Panc1 (cell line): ENCODE results near the gene LGI4. TPM values are rescaled to one million over a fixed set of nuclear protein-coding genes. Genes with fewer than 3 reads are reported as not detected.
A peak's percentile ranks its signal among the peaks of the same experiment; 100 is the strongest.

Source experiments
- ATAC-seq: fragments of 200-7000 bp; cut with Tn5 transposase; 2 replicates; pipeline ENCODE4 v1.9.1; 2020; ENCODE audit warnings: mild to moderate bottlenecking, moderate library complexity
- Bru-seq: library from RNA; stranded (reverse); fragments of 400-500 nt; gene quantifications from one replicate; lab custom pipeline; 2021; lab: Mats Ljungman, UMichigan
- BruChase-seq, 2 experiments: library from RNA; stranded (reverse); fragments of 400-500 nt; gene quantifications; one replicate each; lab custom pipeline; 2021; lab: Mats Ljungman, UMichigan
- BruUV-seq: library from RNA; stranded (reverse); fragments of 400-500 nt; replicated peaks from 2 replicates; lab custom pipeline; 2021; lab: Mats Ljungman, UMichigan
- CTCF ChIA-PET: fragments of 300-600 bp; sonication (Branson Sonifier 250); formaldehyde crosslinking; loops from one replicate; lab custom pipeline; 2022; ENCODE audit warnings: antibody characterized with exemption; lab: Charles Lee
- POLR2A ChIA-PET: fragments of 300-600 bp; sonication (Branson Sonifier 250); formaldehyde crosslinking; loops from one replicate; lab custom pipeline; 2022; ENCODE audit warnings: antibody characterized with exemption; lab: Charles Lee
- DNase-seq: peaks from one replicate; pipeline ENCODE4 v3.0.0-alpha.2; 2010; ENCODE audit warnings: low read depth, low spot score
- H3K27ac ChIP-seq: 2 replicates; pipeline ENCODE4 v1.5.1; 2011; ENCODE audit warnings: mild to moderate bottlenecking, low read length, inconsistent platforms
- H3K27me3 ChIP-seq: fragments of 200-500 bp; sonication (Bioruptor generic); 2 replicates; pipeline ENCODE4 v1.6.0; 2014; ENCODE audit warnings: low read length, inconsistent platforms; ENCODE audit not compliant: control insufficient read depth, insufficient read depth
- H3K36me3 ChIP-seq: fragments of 200-500 bp; sonication (Bioruptor generic); 2 replicates; pipeline ENCODE4 v1.5.1; 2014; ENCODE audit warnings: inconsistent platforms, mild to moderate bottlenecking, low read length, moderate library complexity; ENCODE audit not compliant: control insufficient read depth, insufficient read depth
- H3K4me1 ChIP-seq: 2 replicates; pipeline ENCODE4 v1.5.1; 2011; ENCODE audit warnings: inconsistent platforms, mild to moderate bottlenecking, low read length, moderate library complexity; ENCODE audit not compliant: control insufficient read depth, insufficient read depth
- H3K4me3 ChIP-seq, 2 experiments: 2 replicates each; pipeline ENCODE4 v1.5.1; 2011 to 2012; ENCODE audit warnings: low read depth in 2 of 2, low read length in 2 of 2, mild to moderate bottlenecking in 2 of 2, inconsistent platforms in 1 of 2, moderate library complexity in 1 of 2
- H3K9me3 ChIP-seq: fragments of 200-500 bp; sonication (Bioruptor generic); 2 replicates; pipeline ENCODE4 v1.5.1; 2014; ENCODE audit warnings: low read depth, mild to moderate bottlenecking, inconsistent platforms, low read length, moderate library complexity; ENCODE audit not compliant: control insufficient read depth, insufficient read depth
- POLR2AphosphoS5 ChIP-seq: IDR thresholded peaks from 2 replicates; pipeline ENCODE4 v1.6.1; 2012; ENCODE audit warnings: mild to moderate bottlenecking, low read depth, low read length, moderate library complexity
- SIN3A ChIP-seq: IDR thresholded peaks from 2 replicates; pipeline ENCODE4 v1.6.1; 2012; ENCODE audit warnings: low read depth, mild to moderate bottlenecking, low read length, moderate library complexity, borderline replicate concordance; ENCODE audit not compliant: insufficient read depth
- TCF7L2 ChIP-seq: IDR thresholded peaks from 2 replicates; pipeline ENCODE4 v1.6.1; 2011; ENCODE audit warnings: mild to moderate bottlenecking, low read depth, low read length, inconsistent platforms
- in situ Hi-C: cut with HindIII; loops from 2 replicates; pipeline ENCODE4 v1.10.0; 2016; ENCODE audit warnings: low sequenced_read_pairs, low pct_unique_long_range_greater_than_20kb
- intact Hi-C: fragments of 100-400 bp; cut with micrococcal nuclease; formaldehyde crosslinking; loops from one replicate; pipeline ENCODE4 v1.10.0; 2022; ENCODE audit not compliant: unreplicated experiment
- long read RNA-seq: library from polyadenylated mRNA; unstranded; transcript quantifications from one replicate; pipeline ENCODE4 v2.0.0, GENCODE V29; 2021; ENCODE audit not compliant: unreplicated experiment
- polyA plus RNA-seq: library from polyadenylated mRNA; unstranded; fragments of >200 nt; gene quantifications from one replicate; pipeline ENCODE4 v1.2.1, GENCODE V29; 2012; ENCODE audit warnings: missing spikeins; ENCODE audit not compliant: insufficient read length
- total RNA-seq: library from RNA; stranded (reverse); gene quantifications from one replicate; pipeline ENCODE4 v1.2.1, GENCODE V29; 2021; ENCODE audit not compliant: unreplicated experiment
- TF ChIP-seq, protein P1 (sequence below): fragments of 450-650 bp; IDR thresholded peaks from 2 replicates; pipeline ENCODE4 v1.5.1; 2017; ENCODE audit warnings: mild to moderate bottlenecking
- TF ChIP-seq, protein P2 (sequence below), 2 experiments: IDR thresholded peaks; 2 replicates each; pipeline ENCODE4 v1.6.1; 2011 to 2012; ENCODE audit warnings: low read depth in 2 of 2, control low read depth in 1 of 2, low read length in 1 of 2, mild to moderate bottlenecking in 1 of 2, moderate library complexity in 1 of 2; ENCODE audit not compliant: insufficient read depth in 1 of 2

The LGI4 gene
- total RNA-seq: 0.18 TPM
- 0.11 TPM for polyA plus RNA-seq
- Bru-seq, nascent RNA: percentile 14 among the genes with signal in this experiment
- BruChase-seq, experiment 1, labeled RNA remaining after a 2-hour chase: percentile 7 among the genes with signal in this experiment
- BruChase-seq, experiment 2, labeled RNA remaining after a 6-hour chase: percentile 21 among the genes with signal in this experiment
- long read RNA-seq: 0 reads

DNA sequence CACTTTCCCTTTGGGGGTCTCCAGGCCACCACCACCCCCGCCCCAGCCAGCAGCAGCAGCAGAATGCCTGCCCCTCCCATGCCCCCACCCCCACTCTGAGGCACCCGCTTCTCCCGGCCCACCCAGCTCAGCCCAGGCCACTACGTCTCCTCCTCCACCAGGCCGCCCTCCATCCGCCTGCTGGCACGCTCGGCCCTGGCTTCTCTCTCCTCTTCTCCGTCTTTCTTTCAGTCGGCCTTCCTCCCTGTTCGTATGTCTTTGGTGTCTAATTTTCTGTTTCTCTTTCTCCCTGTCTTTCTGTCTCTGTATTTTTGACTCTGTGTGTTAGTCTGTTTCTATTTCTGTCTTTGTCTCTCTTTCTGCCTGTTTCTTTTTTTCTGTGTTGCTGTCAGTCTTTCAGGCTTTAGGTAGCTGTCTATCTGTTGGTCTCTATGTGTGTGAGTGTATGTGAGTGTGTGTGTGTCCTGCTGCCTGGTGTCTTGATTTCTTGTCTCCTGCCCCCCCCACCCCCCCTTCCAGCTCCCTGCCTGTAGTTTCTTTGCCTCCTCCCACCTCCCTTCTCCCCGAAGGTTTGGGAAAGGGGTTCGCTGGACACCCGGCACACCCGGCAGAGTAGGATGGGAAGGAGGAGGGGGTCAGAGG lies at the start of gene LGI4:
Gene LGI4, minus strand, starts transcription at position 459 of the 642 bp plus-strand sequence. Its CDS starts 379 bp downstream, at position 80.
- ChIA-PET POLR2A (no interaction called here), CTCF (interaction anchor here (0.6 to 1.7 kb wide), 6 partner anchors 10 to 266 kb away, joined by 3 to 7 read pairs (median 4); no protein-coding TSS in a partner anchor)
- Histone ChIP-seq H3K27me3 (no peaks in the 10 kb centered on the region), H3K36me3 (no peaks in the 10 kb centered on the region), H3K4me3 (no peak within 1 kb of the TSS), H3K9me3 (no peaks in the 10 kb centered on the region), H3K27ac (no peak within 1 kb of the TSS), H3K4me1 (peaks cover 5% of the 10 kb centered on the region; the same call in 1 of the 2 replicates)
- DNase-seq (no peak), ATAC-seq (no peak)
- no TSS peak for BruUV-seq
- intact Hi-C loops (loop anchor here (5.0 kb wide), 1 partner anchor 67 kb away; no protein-coding TSS in a partner anchor), in situ Hi-C loops (no loop called here)
- no peak for TF ChIP-seq TCF7L2
- no peak for TF ChIP-seq POLR2AphosphoS5
- TF ChIP-seq, protein P1, sequence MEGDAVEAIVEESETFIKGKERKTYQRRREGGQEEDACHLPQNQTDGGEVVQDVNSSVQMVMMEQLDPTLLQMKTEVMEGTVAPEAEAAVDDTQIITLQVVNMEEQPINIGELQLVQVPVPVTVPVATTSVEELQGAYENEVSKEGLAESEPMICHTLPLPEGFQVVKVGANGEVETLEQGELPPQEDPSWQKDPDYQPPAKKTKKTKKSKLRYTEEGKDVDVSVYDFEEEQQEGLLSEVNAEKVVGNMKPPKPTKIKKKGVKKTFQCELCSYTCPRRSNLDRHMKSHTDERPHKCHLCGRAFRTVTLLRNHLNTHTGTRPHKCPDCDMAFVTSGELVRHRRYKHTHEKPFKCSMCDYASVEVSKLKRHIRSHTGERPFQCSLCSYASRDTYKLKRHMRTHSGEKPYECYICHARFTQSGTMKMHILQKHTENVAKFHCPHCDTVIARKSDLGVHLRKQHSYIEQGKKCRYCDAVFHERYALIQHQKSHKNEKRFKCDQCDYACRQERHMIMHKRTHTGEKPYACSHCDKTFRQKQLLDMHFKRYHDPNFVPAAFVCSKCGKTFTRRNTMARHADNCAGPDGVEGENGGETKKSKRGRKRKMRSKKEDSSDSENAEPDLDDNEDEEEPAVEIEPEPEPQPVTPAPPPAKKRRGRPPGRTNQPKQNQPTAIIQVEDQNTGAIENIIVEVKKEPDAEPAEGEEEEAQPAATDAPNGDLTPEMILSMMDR: no peak
- no peak for TF ChIP-seq SIN3A
- TF ChIP-seq, protein P2, sequence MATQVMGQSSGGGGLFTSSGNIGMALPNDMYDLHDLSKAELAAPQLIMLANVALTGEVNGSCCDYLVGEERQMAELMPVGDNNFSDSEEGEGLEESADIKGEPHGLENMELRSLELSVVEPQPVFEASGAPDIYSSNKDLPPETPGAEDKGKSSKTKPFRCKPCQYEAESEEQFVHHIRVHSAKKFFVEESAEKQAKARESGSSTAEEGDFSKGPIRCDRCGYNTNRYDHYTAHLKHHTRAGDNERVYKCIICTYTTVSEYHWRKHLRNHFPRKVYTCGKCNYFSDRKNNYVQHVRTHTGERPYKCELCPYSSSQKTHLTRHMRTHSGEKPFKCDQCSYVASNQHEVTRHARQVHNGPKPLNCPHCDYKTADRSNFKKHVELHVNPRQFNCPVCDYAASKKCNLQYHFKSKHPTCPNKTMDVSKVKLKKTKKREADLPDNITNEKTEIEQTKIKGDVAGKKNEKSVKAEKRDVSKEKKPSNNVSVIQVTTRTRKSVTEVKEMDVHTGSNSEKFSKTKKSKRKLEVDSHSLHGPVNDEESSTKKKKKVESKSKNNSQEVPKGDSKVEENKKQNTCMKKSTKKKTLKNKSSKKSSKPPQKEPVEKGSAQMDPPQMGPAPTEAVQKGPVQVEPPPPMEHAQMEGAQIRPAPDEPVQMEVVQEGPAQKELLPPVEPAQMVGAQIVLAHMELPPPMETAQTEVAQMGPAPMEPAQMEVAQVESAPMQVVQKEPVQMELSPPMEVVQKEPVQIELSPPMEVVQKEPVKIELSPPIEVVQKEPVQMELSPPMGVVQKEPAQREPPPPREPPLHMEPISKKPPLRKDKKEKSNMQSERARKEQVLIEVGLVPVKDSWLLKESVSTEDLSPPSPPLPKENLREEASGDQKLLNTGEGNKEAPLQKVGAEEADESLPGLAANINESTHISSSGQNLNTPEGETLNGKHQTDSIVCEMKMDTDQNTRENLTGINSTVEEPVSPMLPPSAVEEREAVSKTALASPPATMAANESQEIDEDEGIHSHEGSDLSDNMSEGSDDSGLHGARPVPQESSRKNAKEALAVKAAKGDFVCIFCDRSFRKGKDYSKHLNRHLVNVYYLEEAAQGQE (IDR thresholded peaks at IDR 0.05; ENCODE audit: insufficient read depth in 1 of 2, low read depth in 2 of 2, low read length in 1 of 2): no peak

DNA sequence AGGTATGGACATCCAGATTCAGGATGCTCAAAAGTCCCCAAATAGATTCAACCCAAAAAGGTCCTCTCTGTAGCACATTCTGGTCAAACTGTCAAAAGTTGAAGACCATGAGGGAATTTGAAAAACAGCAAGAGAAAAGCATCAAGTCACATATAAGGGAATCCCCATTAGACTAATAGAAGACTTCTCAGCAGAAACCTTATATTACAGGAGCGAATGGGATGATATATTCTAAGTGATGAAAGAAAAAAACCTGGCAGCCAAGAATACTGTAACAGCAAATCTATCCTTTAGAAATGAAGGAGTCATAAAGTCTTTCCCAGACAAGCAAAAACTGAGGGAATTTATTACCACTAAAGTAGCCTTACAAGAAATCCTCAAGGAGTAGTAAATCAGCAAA lies 49.4 kb upstream of the LGI4 start:
- Histone ChIP-seq H3K27ac (no peak overlapping the region), H3K4me1 (no peaks in the 10 kb centered on the region), H3K9me3 (no peaks in the 10 kb centered on the region), H3K27me3 (no peaks in the 10 kb centered on the region), H3K36me3 (no peaks in the 10 kb centered on the region), H3K4me3 (no peak overlapping the region)
- ChIA-PET CTCF (no interaction called here), POLR2A (no interaction called here)
- ATAC-seq (no peak), DNase-seq (no peak)
- no TSS peak for BruUV-seq
- TF ChIP-seq SIN3A (no peak), POLR2AphosphoS5 (no peak), TCF7L2 (no peak)
- TF ChIP-seq, protein P2 (IDR thresholded peaks at IDR 0.05; ENCODE audit: insufficient read depth in 1 of 2, low read depth in 2 of 2, low read length in 1 of 2): no peak
- TF ChIP-seq, protein P1: no peak
- in situ Hi-C loops: no loop called here
- intact Hi-C loops: no loop called here
